ENCODE results near the gene RUBCN.

The RUBCN gene

DNA sequence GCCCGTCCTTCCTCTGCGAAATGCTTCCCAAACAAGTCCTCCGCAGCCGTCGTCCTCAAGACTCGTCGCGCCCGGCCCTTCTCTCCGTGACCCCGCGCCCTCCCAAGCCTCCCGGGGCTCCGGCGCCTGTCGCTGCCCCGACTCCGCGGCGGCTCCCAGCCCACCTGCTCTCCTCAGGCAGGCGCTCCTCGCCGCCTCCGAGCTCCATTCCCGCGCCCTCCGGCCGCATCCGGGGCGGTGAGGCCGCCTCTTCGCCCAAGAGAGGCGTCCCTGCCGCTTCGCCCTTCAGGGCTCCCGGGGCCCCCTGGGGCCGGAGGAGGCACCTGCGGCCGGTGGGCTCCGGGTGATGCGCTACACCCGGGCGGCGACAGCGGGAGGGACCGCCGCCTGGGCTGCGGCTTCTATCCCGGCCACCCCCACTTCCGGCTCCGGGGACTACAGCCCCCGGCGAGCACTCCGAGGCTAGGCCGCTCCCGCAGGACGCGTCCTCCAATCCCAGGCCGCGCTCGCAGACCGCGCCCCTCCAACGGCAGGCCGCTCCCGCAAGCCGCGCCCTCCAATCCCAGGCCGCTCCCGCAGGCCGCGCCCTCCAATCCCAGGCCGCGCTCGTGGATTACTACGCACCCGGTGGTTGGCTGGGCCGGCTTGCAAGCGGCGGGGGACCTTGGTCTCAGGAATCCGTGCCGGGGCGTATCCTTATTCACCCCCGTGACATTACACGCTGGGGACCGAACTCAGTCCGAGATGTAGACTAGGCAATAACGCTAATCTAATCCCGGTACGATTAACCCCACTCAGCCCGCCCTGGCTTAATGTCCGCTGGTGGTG is at the start of gene RUBCN:
Gene RUBCN (minus strand): TSS at position 414 of the 828 bp plus-strand sequence. CDS start 185 bp downstream, at position 229.
- peak; percentile 95 for DNase-seq

DNA sequence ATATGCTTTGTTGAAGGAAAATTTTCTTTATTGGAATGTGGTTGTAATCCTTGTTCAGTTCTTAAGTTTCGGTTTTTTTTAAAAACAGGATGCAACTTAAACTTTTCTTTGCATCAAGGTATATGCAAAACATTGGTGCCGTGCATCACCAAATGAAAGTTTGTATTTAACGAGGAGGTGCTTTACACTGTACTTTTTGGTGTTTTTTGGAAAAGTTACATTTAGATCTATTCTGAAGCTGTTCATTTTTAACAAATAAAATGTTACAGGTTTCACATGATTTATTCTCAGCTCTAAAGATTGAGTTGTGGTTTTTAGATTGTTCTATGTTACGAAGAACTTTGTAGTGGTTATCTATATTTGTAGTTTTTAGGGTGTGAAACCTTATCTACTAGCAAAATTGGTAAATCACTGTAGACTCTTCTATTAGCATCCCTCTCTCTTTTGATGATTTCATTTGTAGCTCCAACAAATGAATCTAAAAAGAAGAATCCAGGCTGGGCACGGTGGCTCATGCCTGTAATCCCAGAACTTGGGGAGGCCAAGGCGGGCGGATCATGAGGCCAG is 47.4 kb upstream of the RUBCN start:
- DNase-seq, result no peak

DNA sequence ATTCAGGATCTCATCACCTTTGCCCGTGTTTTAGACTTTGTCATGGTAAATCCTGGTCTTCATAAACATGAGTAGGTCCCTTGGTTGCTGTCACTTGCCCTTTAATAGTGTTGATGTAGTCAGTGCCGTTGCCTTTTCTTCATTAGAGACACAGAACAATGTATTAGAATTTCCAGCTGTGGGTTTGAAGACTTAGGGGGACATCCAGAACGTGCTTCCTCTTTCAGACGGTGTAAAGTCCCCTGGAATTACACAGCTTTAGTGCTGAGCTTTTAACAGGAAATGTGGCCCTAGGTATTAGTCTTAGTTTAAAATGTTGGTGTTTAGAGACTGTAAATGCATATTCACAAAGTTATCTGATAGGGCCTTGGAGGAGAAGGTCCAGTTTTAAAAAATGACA is 45.5 kb upstream of the RUBCN start:
- DNase-seq, result no peak

DNA sequence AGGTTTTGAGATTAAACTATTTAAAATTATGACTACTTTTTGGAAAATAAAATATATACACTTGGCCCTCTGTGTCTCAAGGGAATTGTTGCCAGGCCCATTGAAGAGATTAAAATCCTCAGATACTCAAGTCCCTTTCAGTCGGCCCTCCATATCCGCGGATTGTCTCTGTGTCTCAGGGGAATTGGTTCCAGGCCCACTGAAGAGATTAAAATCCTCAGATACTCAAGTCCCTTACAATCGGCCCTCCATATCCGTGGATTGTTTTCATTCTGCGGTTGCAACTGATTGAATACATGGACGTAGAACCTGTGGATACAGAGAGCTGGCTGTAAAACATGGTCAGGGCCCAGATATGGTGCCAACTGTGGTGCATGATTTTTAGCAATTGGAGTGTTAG is 38.6 kb upstream of the RUBCN start:
- no peak for DNase-seq

DNA sequence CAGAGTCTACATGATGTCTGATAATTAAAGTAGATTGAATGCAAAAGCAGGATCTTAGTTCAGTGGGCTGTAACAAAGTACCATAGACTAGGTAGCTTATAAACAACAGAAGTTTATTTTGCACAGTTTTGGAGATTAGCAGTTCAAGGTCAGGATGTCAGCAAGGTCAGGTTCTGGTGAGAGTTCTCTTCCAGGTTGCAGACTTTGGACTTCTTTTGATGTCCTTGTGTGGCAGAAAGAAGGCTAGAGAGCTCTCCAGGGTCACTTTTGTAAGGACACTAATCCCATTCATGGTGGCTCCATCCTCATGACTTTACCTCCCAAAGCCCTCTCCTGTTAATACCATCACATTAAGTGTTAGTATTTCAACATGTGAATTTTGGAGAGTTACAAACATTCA is 25.1 kb upstream of the RUBCN start:
- no peak for DNase-seq

DNA sequence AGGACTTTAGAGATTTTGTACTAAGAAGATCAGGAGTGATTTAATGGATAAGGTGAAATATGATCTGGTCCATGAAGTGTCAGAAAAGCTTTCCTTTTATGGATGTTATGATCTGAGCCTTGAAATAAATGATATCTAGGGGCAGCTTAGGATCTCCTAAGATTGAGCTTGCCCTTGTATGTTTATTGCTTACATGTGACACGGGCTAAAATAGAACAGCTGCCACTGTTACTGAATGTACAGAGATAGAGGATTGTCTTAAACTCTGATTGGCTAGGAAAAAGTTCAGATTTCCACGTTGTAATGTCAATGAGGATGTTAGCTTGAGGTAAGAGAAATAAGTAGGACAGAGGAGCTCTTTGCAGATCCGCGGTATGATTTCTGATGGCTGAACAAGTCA is 21.8 kb upstream of the RUBCN start:
- no peak for DNase-seq

DNA sequence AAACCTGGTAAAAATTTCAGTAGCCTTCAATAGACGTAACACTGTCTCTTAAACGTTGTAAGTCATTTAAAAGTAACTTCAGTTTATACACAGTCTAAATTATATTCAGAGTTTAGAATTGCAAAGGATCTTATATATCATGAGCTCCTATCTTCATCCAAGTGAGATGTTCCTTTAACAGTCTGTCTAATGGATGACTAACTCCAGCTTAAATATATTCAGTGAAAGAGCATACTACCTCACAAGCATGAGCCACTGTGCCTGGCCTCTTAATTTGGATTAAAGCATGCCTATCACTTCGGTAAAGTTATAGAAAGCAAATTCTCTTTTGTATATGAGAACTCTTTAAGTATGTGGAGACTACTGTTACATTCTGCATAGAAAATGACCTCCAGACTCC is 20.0 kb upstream of the RUBCN start:
- no peak for DNase-seq

DNA sequence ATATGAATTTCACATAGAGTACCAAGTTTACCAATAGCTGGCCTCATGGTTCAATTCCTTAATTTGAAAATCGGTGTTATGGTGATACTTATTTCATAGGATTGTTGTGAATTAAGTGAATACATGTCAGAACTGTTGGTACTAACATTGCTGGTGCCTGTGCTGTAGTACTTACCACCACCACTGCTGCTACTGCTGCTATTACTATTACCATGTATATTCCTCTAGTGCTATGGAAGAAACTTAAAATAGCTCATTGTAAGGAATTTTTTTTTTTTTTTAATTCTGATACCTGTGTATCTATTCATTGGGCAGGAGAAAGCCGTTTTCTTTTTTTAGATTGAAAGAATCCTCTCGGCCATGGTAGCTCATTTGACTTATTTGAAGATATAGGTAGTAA is 16.6 kb upstream of the RUBCN start:
- no peak for DNase-seq

DNA sequence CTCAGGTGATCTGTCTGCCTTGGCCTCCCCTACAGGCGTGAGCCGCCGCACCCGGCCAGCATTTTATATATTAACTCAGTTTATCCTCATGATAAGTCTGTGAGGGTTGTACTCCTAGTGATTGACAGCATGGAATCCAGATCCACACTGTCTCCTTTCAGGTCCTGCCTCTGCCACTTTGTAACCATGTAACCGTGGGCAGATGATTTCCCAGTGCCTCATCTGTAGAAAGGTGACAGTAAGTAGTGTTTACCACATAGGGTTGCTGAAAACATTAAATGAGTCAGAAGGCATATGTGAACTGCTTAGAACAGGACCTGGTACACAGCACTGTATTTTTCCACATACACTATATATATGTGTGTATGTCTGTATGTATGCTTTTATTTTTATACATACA is 15.4 kb upstream of the RUBCN start:
- peak; percentile 39 for DNase-seq

DNA sequence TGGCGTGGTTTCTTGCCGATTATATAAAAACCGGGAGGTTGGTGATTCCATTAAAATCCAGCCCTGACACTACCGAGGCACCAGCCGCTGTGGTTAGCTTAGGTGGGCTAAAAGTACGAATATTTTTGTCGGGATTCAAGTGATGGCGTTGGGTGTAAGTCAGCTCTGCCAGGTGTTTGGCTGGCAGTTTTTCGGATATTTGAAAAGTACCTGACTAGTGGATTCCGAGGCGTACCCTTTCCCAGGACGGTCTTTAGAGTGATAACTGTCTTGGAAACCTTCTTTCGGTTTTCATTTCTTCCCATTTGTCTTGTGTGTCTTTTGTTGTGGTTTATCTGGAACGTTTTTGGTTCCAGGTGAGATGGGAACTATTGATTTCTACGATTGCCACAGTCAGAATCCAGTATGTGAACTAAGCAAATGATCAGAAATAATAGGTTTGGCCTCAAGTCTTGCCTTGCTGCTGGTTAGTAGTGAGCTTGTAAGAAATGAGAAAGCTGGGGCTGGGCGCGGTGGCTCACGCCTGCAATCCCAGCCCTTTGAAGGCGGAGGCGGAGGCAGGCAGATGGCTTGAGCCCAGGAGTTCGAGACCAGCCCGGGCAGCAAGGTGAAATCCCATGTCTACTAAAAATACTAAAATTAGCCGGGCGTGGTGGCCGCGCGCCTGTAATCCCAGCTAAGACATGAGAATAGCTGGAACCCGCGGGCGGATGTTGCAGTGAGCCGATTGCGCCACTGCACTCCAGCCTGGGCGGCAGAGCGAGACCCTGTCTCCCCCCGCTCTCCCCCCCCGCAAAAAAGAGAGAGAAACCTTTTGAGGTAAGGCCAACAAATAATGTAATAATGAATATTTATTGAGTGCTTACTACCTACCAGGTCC is 14.4 kb upstream of the RUBCN start:
- peak; percentile 68 for DNase-seq

DNA sequence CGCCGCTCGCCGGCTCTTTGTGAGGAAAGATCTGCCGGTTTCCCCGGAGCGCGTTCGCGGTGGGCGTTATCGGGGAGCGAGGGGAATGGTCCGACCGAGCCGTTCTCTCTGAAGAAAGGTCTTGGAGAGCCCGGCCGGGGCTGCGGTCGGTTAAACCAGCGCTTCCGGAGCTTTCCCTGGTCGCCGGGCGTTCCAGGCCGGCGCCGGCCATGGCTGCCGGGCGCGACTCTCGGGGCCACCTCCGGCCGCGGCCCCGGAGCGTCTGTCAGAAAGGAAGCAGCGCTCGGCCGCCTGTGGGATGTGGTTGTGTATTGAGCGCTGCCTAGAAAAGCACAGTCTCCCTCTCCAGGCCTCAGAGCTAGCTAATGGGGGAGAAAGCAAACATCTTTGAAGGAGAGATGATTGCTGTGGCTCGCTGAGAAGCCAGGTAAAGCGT is 13.7 kb upstream of the RUBCN start:
- DNase-seq, result peak; percentile 68

DNA sequence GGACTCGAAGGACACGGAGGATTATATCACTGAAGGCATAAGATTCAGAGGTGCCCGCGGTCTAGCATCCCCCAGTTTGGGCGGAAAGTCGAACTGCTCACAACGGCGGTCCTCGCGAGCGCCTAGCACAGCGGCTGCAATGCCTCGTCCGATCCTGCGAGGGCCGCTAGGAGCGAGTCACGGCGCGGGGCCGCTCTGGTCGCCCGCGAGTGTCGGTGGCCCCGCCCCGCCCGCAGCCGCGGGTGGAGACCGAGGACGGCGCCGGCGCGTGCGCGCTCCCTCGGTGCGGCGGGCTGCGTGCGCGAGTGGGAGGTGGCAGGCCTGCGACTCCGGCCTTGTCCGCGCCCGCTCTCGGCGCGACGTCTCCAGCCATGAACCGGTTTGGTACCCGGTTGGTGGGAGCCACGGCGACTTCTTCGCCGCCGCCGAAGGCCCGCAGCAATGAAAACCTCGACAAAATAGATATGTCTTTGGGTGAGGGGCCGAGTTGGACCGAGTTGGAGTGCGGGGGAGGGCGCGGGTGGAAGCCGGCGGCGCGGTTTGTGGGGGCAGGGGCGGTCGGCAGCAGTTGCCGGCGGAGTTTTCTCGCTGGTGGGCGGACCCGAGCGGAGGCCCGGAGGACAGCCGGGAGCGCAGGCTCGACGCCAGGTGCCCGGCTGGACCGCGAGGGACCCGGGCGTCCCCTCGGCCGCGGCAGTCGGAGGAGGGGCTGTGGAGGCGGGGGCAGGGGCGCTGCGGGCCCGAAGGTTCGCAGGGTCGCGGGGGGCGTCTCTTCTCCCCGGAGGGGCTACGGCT is 13.1 kb upstream of the RUBCN start, which contains the start of gene FYTTD1:
Gene FYTTD1 (plus strand): TSS at position 283 of the 795 bp plus-strand sequence. CDS start 89 bp downstream, at position 372.
- peak; percentile 89 for DNase-seq

DNA sequence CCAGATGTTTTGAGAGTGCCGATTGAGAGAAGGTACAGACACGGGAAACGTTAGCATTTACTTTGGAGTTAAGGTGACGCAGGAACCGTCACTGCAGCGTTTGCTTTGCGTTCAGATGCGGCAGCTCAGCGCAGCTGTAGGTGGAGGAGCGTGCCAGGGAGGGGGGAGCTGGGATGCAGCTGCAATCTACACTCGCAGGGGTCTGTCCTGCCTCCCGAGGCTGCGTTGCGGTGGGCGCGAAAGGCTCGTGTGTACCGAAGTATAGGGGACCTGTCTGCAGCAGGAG is 12.6 kb upstream of the RUBCN start:
- DNase-seq, result no peak

DNA sequence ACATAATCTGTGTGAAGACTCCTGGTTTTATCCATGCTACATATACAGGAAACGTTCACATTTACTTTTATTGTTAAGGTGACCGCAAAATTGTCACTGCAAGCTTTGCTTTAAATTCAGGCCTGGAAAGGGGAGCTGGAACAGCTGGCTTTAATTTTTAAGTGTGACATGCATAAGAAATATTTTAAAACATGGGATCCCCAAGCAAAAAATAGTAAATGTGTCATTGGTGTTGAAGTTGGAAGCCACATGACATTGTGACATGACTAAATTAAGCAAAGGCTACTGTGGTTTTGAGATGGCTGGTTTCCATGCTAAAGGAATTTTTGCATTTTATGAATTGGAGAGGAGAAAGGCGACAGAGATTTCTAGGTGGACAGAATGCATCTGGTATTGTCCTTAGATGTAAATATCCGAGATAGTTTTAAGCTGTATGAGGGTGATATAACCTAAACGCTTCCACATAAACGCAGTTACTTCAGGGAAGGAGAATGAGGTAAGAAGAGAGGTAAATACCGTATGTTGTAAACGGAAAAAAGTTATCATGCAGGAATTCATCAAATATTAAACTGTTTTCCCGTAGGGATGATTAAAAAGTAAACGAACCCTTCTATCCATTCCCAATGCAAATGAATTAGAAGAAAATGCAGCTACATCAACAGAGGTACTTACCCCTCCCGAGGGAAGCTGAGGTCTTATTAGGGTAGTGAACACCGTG is 12.1 kb upstream of the RUBCN start:
- DNase-seq, result no peak

DNA sequence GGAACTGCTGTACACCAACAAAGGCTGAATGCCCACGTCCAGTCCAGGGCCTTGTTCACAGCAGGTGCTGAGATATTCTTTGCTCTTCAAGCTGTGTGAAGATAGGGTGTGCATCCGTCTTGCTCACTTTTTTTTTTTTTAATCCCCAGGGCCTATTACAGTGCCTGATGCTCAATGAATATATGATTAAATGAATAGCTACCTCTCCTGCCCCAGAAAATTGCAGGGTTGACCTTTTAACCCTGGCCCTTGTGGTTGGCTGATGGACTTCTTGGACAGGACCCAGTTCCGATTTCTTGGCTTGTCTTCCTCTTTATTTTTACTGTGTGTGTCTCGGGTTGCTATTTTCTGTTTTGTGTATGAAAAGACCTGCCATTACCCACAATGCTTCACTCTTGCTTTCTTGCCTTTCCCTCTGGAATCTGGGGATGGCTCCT is 10.1 kb upstream of the RUBCN start:
- DNase-seq, result no peak

DNA sequence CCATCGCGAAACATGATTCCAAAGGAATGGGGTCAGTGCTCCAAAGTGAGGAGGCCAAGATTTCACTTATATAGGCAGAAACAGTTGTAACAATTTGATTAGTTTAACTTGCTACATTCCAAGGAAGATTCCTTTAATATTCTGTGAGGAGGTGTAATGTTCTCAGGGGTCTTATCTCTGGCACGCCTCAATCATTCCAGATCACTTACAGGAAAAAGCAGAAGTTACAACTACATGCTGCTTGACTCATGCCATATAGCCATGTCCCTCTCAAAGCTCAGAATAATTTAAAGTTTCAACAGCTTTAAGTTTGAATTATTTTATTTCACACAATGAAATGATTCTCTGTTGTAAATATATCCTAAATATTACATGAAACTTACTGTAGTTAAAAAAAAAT is 9.5 kb upstream of the RUBCN start:
- DNase-seq, result no peak

DNA sequence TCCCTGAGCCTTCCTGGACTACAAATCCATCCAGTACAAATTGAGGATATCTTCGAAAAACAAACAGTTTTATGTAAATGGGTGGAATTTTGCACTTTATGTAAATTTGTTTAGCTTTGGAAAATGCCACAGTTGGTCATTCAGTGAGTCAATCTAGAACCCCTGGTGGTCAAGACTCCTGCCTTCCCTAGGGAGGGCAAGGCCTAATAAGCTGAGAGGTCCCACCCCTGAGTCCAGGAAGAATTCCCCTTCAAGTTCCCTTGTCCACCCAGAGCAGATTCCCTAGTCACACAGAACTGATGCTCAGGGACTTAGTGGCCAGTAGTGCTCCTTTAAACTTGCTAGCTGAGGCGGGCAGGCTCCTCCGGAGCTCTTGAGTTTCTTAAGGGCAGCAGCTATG is 6.1 kb upstream of the RUBCN start:
- no peak for DNase-seq

DNA sequence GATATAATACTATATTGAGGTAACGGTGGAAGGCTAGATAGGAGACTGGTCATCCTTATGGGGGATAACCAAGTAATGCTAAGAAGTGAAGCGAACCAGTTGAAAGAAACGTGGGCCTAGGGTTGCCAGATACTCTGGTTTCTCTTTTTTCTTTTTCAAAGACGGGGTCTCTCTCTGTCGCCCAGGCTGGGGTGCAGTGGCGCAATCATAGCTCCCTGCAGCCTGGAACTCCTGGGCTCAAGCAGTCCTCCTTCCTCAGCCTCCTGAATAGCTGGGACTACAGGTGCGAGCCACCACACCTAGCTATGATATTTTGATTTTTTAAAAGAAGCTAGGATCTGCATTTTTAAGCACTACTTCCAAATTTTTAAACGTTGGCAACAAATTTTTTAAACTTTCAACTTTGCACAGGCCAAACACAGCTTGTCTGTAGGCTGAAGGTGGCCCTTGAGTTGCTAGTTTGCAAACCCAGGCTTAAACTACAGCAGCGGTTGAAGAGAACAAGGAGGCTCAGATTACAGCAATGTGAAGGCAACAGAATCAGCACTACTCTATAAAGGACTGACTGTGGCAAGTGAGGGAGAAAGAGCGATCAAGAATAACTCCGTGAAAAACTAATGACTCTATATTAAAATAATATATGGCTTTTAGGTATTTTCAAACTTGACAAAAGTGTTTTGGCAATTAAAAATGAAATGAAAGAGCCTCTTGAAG is 1.2 kb upstream of the RUBCN start:
- DNase-seq, result no peak

DNA sequence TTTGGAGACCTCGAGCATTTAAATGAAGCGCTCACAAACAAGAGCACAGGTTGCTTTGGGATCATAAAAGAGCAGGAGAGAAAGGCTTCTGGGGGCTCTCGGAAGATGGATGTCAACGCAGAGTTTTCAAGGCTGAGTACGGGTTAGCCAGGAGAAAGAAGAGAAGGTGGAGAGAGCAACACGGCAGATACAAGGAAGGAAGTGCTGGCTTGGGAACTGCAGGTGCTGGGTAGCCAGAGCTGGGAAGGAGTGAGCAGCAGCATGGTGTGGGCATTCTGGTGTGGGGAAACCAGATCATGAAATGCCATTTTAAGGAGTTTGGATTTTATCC is 580 bp upstream of the RUBCN start:
- DNase-seq, result no peak

DNA sequence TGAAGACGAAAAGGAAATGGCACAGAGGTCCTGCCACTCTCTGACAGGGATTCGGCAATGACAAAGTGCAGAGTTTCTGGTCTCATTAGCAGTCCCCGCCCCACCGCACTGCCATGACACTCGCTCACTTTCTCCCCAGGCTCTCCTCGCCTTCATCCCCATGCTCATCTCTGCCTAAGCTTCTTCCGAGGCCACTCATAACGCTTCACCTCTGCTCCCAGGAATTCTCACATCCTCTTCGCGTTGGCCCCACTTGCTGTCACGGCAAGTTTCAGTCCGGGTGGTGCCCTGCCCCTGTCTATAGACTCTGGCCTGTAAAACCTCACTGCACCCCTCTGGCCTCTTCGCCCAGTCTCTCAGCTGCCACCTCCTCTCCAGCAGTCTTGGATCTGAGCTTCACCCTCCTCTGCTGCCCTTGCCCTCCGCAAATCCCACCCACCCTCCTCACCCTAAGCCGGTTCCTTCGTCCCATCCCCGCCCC is 654 bp downstream of the RUBCN start:
- DNase-seq, result peak; percentile 68

DNA sequence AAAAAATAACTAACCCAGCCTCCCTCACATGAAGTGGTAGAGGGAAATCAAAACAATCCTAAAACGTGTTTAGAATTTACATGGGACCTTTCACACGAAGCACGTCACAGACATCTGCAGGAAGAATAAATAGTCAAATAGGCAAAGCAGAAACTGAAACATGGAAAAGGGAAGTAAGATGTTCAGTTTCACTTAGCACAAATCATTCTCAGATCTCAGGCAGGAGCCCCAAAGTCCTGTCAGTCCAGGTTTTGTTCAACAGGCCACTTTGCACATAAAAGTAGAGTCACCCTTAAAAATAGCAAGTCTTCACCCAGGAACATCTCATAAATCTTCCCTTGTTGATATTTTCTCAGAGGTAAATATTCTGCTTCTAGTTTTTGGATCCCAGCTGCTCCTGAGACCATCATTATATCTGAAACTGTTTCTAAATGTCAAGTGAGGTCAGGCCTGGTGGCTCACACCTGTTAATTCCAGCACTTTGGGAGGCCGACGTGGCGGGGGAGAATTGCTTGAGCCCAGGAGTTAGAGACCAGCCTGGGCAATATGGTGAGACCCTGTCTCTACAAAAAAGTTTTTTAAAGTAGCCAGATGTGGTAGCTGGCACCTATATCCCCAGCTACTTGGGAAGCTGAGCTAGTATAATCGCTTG is 1.9 kb downstream of the RUBCN start:
- DNase-seq, result no peak
